ENCODE measurements around the gene DMAC2. TPM values are rescaled to one million over a fixed set of nuclear protein-coding genes. Genes with fewer than 3 reads are reported as not detected.

DMAC2 gene
- total RNA-seq, 1 experiment from 2014 or later: 77.6 TPM

DNA sequence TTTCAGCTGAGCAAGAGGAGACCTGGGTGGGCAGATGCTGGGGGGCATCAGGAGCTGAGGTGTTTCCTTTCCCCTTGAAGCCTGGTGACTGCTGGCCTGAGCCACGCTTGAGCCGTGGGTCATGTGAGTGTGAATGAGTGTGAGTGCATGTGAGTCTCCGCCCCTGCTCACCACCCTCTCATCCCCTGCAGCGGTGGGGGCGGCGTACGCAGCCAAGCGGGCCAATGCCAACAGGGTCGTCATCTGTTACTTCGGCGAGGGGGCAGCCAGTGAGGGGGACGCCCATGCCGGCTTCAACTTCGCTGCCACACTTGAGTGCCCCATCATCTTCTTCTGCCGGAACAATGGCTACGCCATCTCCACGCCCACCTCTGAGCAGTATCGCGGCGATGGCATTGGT lies 17.7 kb downstream of the DMAC2 start (continued):
- TF ChIP-seq, protein P1, sequence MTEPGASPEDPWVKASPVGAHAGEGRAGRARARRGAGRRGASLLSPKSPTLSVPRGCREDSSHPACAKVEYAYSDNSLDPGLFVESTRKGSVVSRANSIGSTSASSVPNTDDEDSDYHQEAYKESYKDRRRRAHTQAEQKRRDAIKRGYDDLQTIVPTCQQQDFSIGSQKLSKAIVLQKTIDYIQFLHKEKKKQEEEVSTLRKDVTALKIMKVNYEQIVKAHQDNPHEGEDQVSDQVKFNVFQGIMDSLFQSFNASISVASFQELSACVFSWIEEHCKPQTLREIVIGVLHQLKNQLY (CRISPR knock-in tag; IDR thresholded peaks at IDR 0.05): no peak
- TF ChIP-seq SMAD4 (CRISPR knock-in tag; IDR thresholded peaks at IDR 0.05) (no peak), ELF4 (CRISPR knock-in tag; IDR thresholded peaks at IDR 0.05; ENCODE audit: low read depth) (no peak), TCF7 (CRISPR knock-in tag; IDR thresholded peaks at IDR 0.05; ENCODE audit: low read depth) (no peak), IRF2 (CRISPR knock-in tag; IDR thresholded peaks at IDR 0.05; ENCODE audit: borderline replicate concordance, low read depth) (no peak), ZNF232 (CRISPR knock-in tag; IDR thresholded peaks at IDR 0.05) (no peak)
- TF ChIP-seq, protein P2, sequence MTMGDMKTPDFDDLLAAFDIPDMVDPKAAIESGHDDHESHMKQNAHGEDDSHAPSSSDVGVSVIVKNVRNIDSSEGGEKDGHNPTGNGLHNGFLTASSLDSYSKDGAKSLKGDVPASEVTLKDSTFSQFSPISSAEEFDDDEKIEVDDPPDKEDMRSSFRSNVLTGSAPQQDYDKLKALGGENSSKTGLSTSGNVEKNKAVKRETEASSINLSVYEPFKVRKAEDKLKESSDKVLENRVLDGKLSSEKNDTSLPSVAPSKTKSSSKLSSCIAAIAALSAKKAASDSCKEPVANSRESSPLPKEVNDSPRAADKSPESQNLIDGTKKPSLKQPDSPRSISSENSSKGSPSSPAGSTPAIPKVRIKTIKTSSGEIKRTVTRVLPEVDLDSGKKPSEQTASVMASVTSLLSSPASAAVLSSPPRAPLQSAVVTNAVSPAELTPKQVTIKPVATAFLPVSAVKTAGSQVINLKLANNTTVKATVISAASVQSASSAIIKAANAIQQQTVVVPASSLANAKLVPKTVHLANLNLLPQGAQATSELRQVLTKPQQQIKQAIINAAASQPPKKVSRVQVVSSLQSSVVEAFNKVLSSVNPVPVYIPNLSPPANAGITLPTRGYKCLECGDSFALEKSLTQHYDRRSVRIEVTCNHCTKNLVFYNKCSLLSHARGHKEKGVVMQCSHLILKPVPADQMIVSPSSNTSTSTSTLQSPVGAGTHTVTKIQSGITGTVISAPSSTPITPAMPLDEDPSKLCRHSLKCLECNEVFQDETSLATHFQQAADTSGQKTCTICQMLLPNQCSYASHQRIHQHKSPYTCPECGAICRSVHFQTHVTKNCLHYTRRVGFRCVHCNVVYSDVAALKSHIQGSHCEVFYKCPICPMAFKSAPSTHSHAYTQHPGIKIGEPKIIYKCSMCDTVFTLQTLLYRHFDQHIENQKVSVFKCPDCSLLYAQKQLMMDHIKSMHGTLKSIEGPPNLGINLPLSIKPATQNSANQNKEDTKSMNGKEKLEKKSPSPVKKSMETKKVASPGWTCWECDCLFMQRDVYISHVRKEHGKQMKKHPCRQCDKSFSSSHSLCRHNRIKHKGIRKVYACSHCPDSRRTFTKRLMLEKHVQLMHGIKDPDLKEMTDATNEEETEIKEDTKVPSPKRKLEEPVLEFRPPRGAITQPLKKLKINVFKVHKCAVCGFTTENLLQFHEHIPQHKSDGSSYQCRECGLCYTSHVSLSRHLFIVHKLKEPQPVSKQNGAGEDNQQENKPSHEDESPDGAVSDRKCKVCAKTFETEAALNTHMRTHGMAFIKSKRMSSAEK (CRISPR knock-in tag; IDR thresholded peaks at IDR 0.05; ENCODE audit: borderline replicate concordance): no peak
- TF ChIP-seq, protein P3, sequence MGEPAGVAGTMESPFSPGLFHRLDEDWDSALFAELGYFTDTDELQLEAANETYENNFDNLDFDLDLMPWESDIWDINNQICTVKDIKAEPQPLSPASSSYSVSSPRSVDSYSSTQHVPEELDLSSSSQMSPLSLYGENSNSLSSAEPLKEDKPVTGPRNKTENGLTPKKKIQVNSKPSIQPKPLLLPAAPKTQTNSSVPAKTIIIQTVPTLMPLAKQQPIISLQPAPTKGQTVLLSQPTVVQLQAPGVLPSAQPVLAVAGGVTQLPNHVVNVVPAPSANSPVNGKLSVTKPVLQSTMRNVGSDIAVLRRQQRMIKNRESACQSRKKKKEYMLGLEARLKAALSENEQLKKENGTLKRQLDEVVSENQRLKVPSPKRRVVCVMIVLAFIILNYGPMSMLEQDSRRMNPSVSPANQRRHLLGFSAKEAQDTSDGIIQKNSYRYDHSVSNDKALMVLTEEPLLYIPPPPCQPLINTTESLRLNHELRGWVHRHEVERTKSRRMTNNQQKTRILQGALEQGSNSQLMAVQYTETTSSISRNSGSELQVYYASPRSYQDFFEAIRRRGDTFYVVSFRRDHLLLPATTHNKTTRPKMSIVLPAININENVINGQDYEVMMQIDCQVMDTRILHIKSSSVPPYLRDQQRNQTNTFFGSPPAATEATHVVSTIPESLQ (CRISPR knock-in tag; IDR thresholded peaks at IDR 0.05): no peak
- TF ChIP-seq, protein P4, sequence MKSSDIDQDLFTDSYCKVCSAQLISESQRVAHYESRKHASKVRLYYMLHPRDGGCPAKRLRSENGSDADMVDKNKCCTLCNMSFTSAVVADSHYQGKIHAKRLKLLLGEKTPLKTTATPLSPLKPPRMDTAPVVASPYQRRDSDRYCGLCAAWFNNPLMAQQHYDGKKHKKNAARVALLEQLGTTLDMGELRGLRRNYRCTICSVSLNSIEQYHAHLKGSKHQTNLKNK (CRISPR knock-in tag; IDR thresholded peaks at IDR 0.05): no peak
- TF ChIP-seq, protein P5, sequence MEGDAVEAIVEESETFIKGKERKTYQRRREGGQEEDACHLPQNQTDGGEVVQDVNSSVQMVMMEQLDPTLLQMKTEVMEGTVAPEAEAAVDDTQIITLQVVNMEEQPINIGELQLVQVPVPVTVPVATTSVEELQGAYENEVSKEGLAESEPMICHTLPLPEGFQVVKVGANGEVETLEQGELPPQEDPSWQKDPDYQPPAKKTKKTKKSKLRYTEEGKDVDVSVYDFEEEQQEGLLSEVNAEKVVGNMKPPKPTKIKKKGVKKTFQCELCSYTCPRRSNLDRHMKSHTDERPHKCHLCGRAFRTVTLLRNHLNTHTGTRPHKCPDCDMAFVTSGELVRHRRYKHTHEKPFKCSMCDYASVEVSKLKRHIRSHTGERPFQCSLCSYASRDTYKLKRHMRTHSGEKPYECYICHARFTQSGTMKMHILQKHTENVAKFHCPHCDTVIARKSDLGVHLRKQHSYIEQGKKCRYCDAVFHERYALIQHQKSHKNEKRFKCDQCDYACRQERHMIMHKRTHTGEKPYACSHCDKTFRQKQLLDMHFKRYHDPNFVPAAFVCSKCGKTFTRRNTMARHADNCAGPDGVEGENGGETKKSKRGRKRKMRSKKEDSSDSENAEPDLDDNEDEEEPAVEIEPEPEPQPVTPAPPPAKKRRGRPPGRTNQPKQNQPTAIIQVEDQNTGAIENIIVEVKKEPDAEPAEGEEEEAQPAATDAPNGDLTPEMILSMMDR (IDR thresholded peaks at IDR 0.05): no peak
- TF ChIP-seq, protein P6, sequence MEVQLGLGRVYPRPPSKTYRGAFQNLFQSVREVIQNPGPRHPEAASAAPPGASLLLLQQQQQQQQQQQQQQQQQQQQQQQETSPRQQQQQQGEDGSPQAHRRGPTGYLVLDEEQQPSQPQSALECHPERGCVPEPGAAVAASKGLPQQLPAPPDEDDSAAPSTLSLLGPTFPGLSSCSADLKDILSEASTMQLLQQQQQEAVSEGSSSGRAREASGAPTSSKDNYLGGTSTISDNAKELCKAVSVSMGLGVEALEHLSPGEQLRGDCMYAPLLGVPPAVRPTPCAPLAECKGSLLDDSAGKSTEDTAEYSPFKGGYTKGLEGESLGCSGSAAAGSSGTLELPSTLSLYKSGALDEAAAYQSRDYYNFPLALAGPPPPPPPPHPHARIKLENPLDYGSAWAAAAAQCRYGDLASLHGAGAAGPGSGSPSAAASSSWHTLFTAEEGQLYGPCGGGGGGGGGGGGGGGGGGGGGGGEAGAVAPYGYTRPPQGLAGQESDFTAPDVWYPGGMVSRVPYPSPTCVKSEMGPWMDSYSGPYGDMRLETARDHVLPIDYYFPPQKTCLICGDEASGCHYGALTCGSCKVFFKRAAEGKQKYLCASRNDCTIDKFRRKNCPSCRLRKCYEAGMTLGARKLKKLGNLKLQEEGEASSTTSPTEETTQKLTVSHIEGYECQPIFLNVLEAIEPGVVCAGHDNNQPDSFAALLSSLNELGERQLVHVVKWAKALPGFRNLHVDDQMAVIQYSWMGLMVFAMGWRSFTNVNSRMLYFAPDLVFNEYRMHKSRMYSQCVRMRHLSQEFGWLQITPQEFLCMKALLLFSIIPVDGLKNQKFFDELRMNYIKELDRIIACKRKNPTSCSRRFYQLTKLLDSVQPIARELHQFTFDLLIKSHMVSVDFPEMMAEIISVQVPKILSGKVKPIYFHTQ (CRISPR knock-in tag; IDR thresholded peaks at IDR 0.05): no peak

DNA sequence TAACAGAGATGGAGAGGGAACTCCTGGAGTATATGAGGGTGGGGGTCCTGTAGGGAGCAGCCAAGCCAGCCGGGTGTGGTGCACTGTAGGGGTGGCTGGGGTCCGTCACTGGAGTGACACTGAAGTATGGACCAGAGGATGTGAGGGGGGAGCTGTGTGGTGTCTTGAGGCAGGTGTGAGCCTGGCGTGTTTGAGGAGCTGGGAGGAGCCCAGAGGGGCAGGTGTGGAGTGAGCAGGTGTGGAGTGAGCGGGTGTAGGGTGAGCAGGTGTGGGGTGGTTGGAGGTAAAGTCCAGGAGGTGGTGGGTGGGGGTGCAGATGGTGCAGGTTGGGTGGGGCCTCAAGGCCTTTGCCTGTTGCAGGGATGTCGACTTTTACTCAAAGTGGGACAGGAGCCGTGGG lies 18.4 kb downstream of the DMAC2 start:
- no peak overlapping the region for H3K27ac Mint-ChIP-seq
- DNase-seq (ENCODE audit: low spot score) (no peak), ATAC-seq (no peak)
- H3K4me1 Mint-ChIP-seq: no peaks in the 10 kb centered on the region
- ChIA-PET POLR2A (interaction anchor here (0.6 kb wide), 1 partner anchor 170 kb away, joined by 4 read pairs; no protein-coding TSS in a partner anchor), CTCF (interaction anchor here (0.6 kb wide), 1 partner anchor 279 kb away, joined by 3 read pairs; no protein-coding TSS in a partner anchor)
- no peak overlapping the region for H3K4me3 Mint-ChIP-seq
- no peaks in the 10 kb centered on the region for H3K27me3 Mint-ChIP-seq (ENCODE audit: low read depth)
- H3K9me3 Mint-ChIP-seq: no peaks in the 10 kb centered on the region
- H3K36me3 Mint-ChIP-seq: peaks cover 9% of the 10 kb centered on the region
- TF ChIP-seq, protein P5 (IDR thresholded peaks at IDR 0.05): no peak
- TF ChIP-seq, protein P7, sequence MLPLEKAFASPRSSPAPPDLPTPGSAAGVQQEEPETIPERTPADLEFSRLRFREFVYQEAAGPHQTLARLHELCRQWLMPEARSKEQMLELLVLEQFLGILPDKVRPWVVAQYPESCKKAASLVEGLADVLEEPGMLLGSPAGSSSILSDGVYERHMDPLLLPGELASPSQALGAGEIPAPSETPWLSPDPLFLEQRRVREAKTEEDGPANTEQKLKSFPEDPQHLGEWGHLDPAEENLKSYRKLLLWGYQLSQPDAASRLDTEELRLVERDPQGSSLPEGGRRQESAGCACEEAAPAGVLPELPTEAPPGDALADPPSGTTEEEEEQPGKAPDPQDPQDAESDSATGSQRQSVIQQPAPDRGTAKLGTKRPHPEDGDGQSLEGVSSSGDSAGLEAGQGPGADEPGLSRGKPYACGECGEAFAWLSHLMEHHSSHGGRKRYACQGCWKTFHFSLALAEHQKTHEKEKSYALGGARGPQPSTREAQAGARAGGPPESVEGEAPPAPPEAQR (CRISPR knock-in tag; IDR thresholded peaks at IDR 0.05): no peak
- no peak for TF ChIP-seq ZNF317 (CRISPR knock-in tag; IDR thresholded peaks at IDR 0.05; ENCODE audit: borderline replicate concordance, low read depth)
- TF ChIP-seq, protein P1 (CRISPR knock-in tag; IDR thresholded peaks at IDR 0.05): no peak
- no peak for TF ChIP-seq NFYB (CRISPR knock-in tag; conservative IDR thresholded peaks at IDR 0.05; ENCODE audit: low read depth)
- TF ChIP-seq SOX15 (CRISPR knock-in tag; IDR thresholded peaks at IDR 0.05): no peak
- no peak for TF ChIP-seq MXD4 (CRISPR knock-in tag; IDR thresholded peaks at IDR 0.05; ENCODE audit: borderline replicate concordance)
- no peak for TF ChIP-seq GTF2I (CRISPR knock-in tag; conservative IDR thresholded peaks at IDR 0.05)
- no peak for TF ChIP-seq ZNF396 (CRISPR knock-in tag; IDR thresholded peaks at IDR 0.05; ENCODE audit: borderline replicate concordance)
- no peak for TF ChIP-seq JUN (CRISPR knock-in tag; IDR thresholded peaks at IDR 0.05)
